A673 (cell line): ENCODE data around the gene SLC43A3. TPM values are rescaled to one million over a fixed set of nuclear protein-coding genes. Genes with fewer than 3 reads are reported as not detected.

Experiments
- BruUV-seq: library from RNA; stranded (reverse); fragments of 400-500 nt; replicated peaks from 2 replicates; lab custom pipeline; 2021; lab: Mats Ljungman, UMichigan
- CTCF ChIA-PET: fragments of 300-600 bp; sonication (Branson Sonifier 250); formaldehyde crosslinking; loops from one replicate; lab custom pipeline; 2022; ENCODE audit warnings: antibody characterized with exemption; lab: Charles Lee
- POLR2A ChIA-PET: fragments of 300-600 bp; sonication (Branson Sonifier 250); formaldehyde crosslinking; loops from one replicate; lab custom pipeline; 2022; ENCODE audit warnings: antibody characterized with exemption; ENCODE audit not compliant: low non-redundant PET; lab: Charles Lee
- DNase-seq: peaks from one replicate; pipeline ENCODE4 v3.0.0-alpha.2; 2015; ENCODE audit warnings: low spot score
- H3K27ac ChIP-seq: fragments of 200-600 bp; sonication (generic); 2 replicates; pipeline ENCODE4 v1.5.1; 2016; ENCODE audit warnings: mixed run types, low read depth, mild to moderate bottlenecking, mixed read lengths, antibody characterized with exemption, low read length; ENCODE audit not compliant: poor library complexity, severe bottlenecking
- H3K27me3 ChIP-seq: fragments of 200-600 bp; sonication (generic); replicated peaks from 2 replicates; pipeline ENCODE4 v1.6.1; 2017; ENCODE audit warnings: mixed run types, low read depth, mild to moderate bottlenecking, mixed read lengths, antibody characterized with exemption, low read length; ENCODE audit not compliant: insufficient read depth, poor library complexity
- H3K36me3 ChIP-seq: fragments of 200-600 bp; sonication (generic); 2 replicates; pipeline ENCODE4 v1.6.1; 2016; ENCODE audit warnings: mixed run types, mild to moderate bottlenecking, mixed read lengths, antibody characterized with exemption, low read length; ENCODE audit not compliant: insufficient read depth, poor library complexity, severe bottlenecking
- H3K4me1 ChIP-seq: fragments of 200-600 bp; sonication (generic); 2 replicates; pipeline ENCODE4 v1.6.1; 2017; ENCODE audit warnings: mixed run types, mild to moderate bottlenecking, mixed read lengths, antibody characterized with exemption, low read length; ENCODE audit not compliant: insufficient read depth, poor library complexity, severe bottlenecking
- H3K4me3 ChIP-seq: fragments of 200-600 bp; sonication (generic); 2 replicates; pipeline ENCODE4 v1.5.1; 2016; ENCODE audit warnings: low read depth, mixed run types, mild to moderate bottlenecking, mixed read lengths, low read length; ENCODE audit not compliant: poor library complexity, severe bottlenecking
- H3K9me3 ChIP-seq: fragments of 200-600 bp; sonication (generic); 2 replicates; pipeline ENCODE4 v1.6.1; 2016; ENCODE audit warnings: mixed run types, low read depth, mild to moderate bottlenecking, mixed read lengths, antibody characterized with exemption, low read length; ENCODE audit not compliant: poor library complexity, severe bottlenecking
- EZH2 ChIP-seq: fragments of 200-600 bp; sonication (generic); IDR thresholded peaks from 2 replicates; pipeline ENCODE4 v1.6.1; 2017; ENCODE audit warnings: borderline replicate concordance, low read depth, mild to moderate bottlenecking, mixed read lengths, antibody characterized with exemption, low read length; ENCODE audit not compliant: poor library complexity, severe bottlenecking
- intact Hi-C: fragments of 100-400 bp; cut with micrococcal nuclease; formaldehyde crosslinking; loops from one replicate; pipeline ENCODE4 v1.10.0; 2022; ENCODE audit not compliant: unreplicated experiment
- total RNA-seq: library from RNA; stranded (reverse); gene quantifications from 2 replicates; pipeline ENCODE4 v1.2.3, GENCODE V29; 2021
- TF ChIP-seq, protein P1 (sequence below): fragments of 300-800, 200-600 bp; sonication (generic); conservative IDR thresholded peaks from 2 replicates; pipeline ENCODE4 v1.5.1; 2017; ENCODE audit warnings: low read depth, mild to moderate bottlenecking, antibody characterized with exemption, low read length, moderate library complexity, mixed read lengths

SLC43A3 gene
- total RNA-seq, 1 experiment from 2014 or later, result 142 TPM

DNA sequence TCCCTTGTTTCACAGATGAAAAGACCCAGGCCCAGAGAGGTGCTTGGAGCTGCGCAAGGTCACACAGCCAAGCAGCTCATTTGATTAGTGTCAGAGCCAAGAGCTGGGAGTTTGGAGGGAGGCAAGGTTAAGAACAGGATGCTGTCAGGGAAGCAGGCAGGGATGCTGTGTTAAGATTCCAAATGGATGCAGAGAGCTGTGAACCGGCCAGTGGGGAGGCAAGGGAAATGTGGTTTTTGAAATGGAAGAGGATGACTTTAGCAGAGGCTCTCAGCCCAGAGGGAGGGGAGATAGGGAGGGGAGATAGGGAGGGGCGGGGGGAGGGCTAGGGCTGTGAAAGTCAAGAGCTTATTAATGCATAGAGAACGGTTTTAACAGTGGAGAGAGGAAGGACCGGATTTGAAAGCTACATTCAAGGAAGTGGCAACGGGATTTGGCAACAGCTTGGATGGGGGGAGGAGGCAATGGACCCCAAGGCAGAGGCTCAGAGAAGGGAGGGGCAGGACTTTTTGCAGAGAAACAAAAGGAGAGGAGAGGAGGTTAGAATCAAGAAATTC is 46.4 kb upstream of the SLC43A3 start:
- POLR2A ChIA-PET, result no interaction called here
- CTCF ChIA-PET, result interaction anchor here (1.1 kb wide), 2 partner anchors 13 to 16 kb away, joined by 3 to 6 read pairs; partner anchors contain the start of gene RTN4RL2
- no peaks in the 10 kb centered on the region for H3K36me3 ChIP-seq
- no TSS peak for BruUV-seq
- no peaks in the 10 kb centered on the region for H3K9me3 ChIP-seq
- H3K4me3 ChIP-seq, result no peak overlapping the region
- no peak for TF ChIP-seq EZH2
- TF ChIP-seq, protein P1, sequence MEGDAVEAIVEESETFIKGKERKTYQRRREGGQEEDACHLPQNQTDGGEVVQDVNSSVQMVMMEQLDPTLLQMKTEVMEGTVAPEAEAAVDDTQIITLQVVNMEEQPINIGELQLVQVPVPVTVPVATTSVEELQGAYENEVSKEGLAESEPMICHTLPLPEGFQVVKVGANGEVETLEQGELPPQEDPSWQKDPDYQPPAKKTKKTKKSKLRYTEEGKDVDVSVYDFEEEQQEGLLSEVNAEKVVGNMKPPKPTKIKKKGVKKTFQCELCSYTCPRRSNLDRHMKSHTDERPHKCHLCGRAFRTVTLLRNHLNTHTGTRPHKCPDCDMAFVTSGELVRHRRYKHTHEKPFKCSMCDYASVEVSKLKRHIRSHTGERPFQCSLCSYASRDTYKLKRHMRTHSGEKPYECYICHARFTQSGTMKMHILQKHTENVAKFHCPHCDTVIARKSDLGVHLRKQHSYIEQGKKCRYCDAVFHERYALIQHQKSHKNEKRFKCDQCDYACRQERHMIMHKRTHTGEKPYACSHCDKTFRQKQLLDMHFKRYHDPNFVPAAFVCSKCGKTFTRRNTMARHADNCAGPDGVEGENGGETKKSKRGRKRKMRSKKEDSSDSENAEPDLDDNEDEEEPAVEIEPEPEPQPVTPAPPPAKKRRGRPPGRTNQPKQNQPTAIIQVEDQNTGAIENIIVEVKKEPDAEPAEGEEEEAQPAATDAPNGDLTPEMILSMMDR, result no peak
- intact Hi-C loops, result no loop called here
- peak; percentile 40 for DNase-seq
- peaks cover 24% of the 10 kb centered on the region for H3K4me1 ChIP-seq
- peaks cover 4% of the 10 kb centered on the region for H3K27me3 ChIP-seq
- no peak overlapping the region for H3K27ac ChIP-seq

GRCh38 chr11:57471496-57471895 is 44.6 kb upstream of the SLC43A3 start:
- POLR2A ChIA-PET, result no interaction called here
- CTCF ChIA-PET, result no interaction called here
- no TSS peak for BruUV-seq

DNA sequence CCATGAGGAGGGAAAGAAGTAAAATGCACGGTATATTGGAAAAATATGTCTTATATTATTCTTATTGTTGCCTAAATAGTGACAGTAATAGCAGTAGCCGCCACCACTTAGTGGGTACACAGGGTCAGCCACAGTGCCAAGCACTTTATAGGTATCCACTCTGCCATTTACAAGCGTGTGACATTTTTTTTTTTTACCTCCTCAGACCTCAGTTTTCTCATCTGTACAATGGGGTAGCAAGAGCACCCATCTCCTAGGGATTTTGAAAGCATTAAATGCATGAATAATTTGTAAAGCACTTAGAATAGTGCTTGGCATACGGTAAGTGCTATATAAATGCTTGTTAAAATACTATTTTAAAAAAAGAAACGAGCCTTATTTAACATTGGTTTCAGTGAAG is 42.3 kb upstream of the SLC43A3 start:
- ChIA-PET POLR2A (no interaction called here), CTCF (no interaction called here)
- Histone ChIP-seq H3K4me1 (peaks cover 11% of the 10 kb centered on the region), H3K36me3 (no peaks in the 10 kb centered on the region), H3K27ac (no peak overlapping the region), H3K27me3 (no peaks in the 10 kb centered on the region), H3K4me3 (no peak overlapping the region), H3K9me3 (no peaks in the 10 kb centered on the region)
- no peak for TF ChIP-seq EZH2
- TF ChIP-seq, protein P1, result no peak
- intact Hi-C loops, result no loop called here
- no TSS peak for BruUV-seq
- no peak for DNase-seq

More at GRCh38 chr11:57471496-57471895, 44.6 kb upstream of the SLC43A3 start:
- intact Hi-C loops, result no loop called here
- no peak for DNase-seq
- Histone ChIP-seq H3K27ac (no peak overlapping the region), H3K9me3 (no peaks in the 10 kb centered on the region), H3K4me1 (peaks cover 24% of the 10 kb centered on the region), H3K27me3 (peaks cover 4% of the 10 kb centered on the region), H3K4me3 (no peak overlapping the region), H3K36me3 (no peaks in the 10 kb centered on the region)
- TF ChIP-seq, protein P1, result no peak
- no peak for TF ChIP-seq EZH2
